MCF 10A (cell line): ENCODE results near the gene CORO1A. TPM values are rescaled to one million over a fixed set of nuclear protein-coding genes. Genes with fewer than 3 reads are reported as not detected.
"Not testable (repeated sequence)": the region's sequence is repeated elsewhere in the genome, so short reads cannot be mapped to it uniquely, and the experiment has no call there.

Experiments used
- BruUV-seq: library from RNA; stranded (reverse); fragments of 400-500 nt; replicated peaks from 2 replicates; lab custom pipeline; 2021; lab: Mats Ljungman, UMichigan
- CTCF ChIA-PET: fragments of 300-600 bp; sonication (Branson Sonifier 250); formaldehyde crosslinking; extraction: SDS; loops from one replicate; lab custom pipeline; 2021; ENCODE audit warnings: antibody characterized with exemption, inconsistent platforms; lab: Yijun Ruan, JAX
- POLR2A ChIA-PET: fragments of 300-600, 350-650 bp; sonication (Branson Sonifier 250); formaldehyde crosslinking; extraction: SDS; loops from one replicate; lab custom pipeline; 2020; ENCODE audit warnings: antibody characterized with exemption, inconsistent platforms; lab: Yijun Ruan, JAX
- DNase-seq: peaks from one replicate; pipeline ENCODE4 v3.0.0-alpha.2; 2018; ENCODE audit not compliant: unreplicated experiment
- H3K27ac Mint-ChIP-seq: one replicate; pipeline ENCODE4 v1.8.0; 2022; ENCODE audit warnings: mild to moderate bottlenecking, low read depth, mixed read lengths; ENCODE audit not compliant: unreplicated experiment
- H3K27me3 Mint-ChIP-seq: one replicate; pipeline ENCODE4 v1.8.0; 2022; ENCODE audit warnings: mixed read lengths; ENCODE audit not compliant: insufficient read depth, unreplicated experiment
- H3K36me3 Mint-ChIP-seq: one replicate; pipeline ENCODE4 v1.8.0; 2022; ENCODE audit warnings: mild to moderate bottlenecking, moderate library complexity, mixed read lengths; ENCODE audit not compliant: insufficient read depth, unreplicated experiment
- H3K4me1 Mint-ChIP-seq: one replicate; pipeline ENCODE4 v1.8.0; 2022; ENCODE audit warnings: mixed read lengths; ENCODE audit not compliant: insufficient read depth, unreplicated experiment
- H3K4me3 Mint-ChIP-seq: one replicate; pipeline ENCODE4 v1.8.0; 2022; ENCODE audit warnings: mild to moderate bottlenecking, moderate library complexity, mixed read lengths; ENCODE audit not compliant: unreplicated experiment
- H3K9me3 Mint-ChIP-seq: one replicate; pipeline ENCODE4 v1.8.0; 2022; ENCODE audit warnings: mixed read lengths; ENCODE audit not compliant: unreplicated experiment
- CTCF ChIP-seq: fragments of 200-600 bp; IDR thresholded peaks from one replicate; pipeline ENCODE4 v1.8.0; 2022; ENCODE audit warnings: antibody characterized with exemption, mild to moderate bottlenecking; ENCODE audit not compliant: unreplicated experiment
- intact Hi-C: fragments of 100-400 bp; cut with micrococcal nuclease; formaldehyde crosslinking; loops from 2 replicates; pipeline ENCODE4 v1.14.1; 2022
- total RNA-seq: library from RNA; stranded (reverse); gene quantifications from 2 replicates; pipeline ENCODE4 v1.2.3, GENCODE V29; 2022

CORO1A gene
- total RNA-seq, 1 experiment from 2014 or later, result 1.9 TPM

- ChIA-PET CTCF (interaction anchor here (0.6 kb wide), 1 partner anchor 81 kb away, joined by 3 read pairs; the partner anchor contains the start of gene TBX6), POLR2A (no interaction called here)
- no peaks in the 10 kb centered on the region for H3K36me3 Mint-ChIP-seq
- no peak overlapping the region for H3K4me3 Mint-ChIP-seq
- H3K27me3 Mint-ChIP-seq, result no peaks in the 10 kb centered on the region
- peak overlapping the region; percentile 35 for H3K27ac Mint-ChIP-seq
- BruUV-seq, result no TSS peak
- intact Hi-C loops, result no loop called here
- no peak for DNase-seq
- no peaks in the 10 kb centered on the region for H3K9me3 Mint-ChIP-seq
- no peaks in the 10 kb centered on the region for H3K4me1 Mint-ChIP-seq
- no peak for TF ChIP-seq CTCF
Observed at GRCh38 chr16:30173054-30173453, 10.3 kb upstream of the CORO1A start.

- not testable (repeated sequence) for H3K27me3 Mint-ChIP-seq, BruUV-seq, H3K36me3 Mint-ChIP-seq
Observed at GRCh38 chr16:30176876-30177275, 6.5 kb upstream of the CORO1A start.

GRCh38 chr16:30179195-30179594 lies 4.2 kb upstream of the CORO1A start:
- ChIA-PET CTCF (interaction anchor here (0.6 to 1.2 kb wide), 3 partner anchors 62 to 232 kb away, joined by 3 read pairs; no protein-coding TSS in a partner anchor), POLR2A (no interaction called here)
- TF ChIP-seq CTCF, result no peak
- BruUV-seq, result no TSS peak
- H3K27ac Mint-ChIP-seq, result no peak overlapping the region
- H3K4me1 Mint-ChIP-seq, result no peaks in the 10 kb centered on the region
- no peaks in the 10 kb centered on the region for H3K27me3 Mint-ChIP-seq
- H3K36me3 Mint-ChIP-seq, result no peaks in the 10 kb centered on the region
- intact Hi-C loops, result no loop called here
- no peaks in the 10 kb centered on the region for H3K9me3 Mint-ChIP-seq
- no peak for DNase-seq
- H3K4me3 Mint-ChIP-seq, result no peak overlapping the region

More at GRCh38 chr16:30176876-30177275, 6.5 kb upstream of the CORO1A start:
- DNase-seq, POLR2A ChIA-PET, H3K27ac Mint-ChIP-seq, H3K9me3 Mint-ChIP-seq, H3K4me3 Mint-ChIP-seq, H3K4me1 Mint-ChIP-seq, intact Hi-C loops: not testable (repeated sequence)
- CTCF ChIA-PET, result interaction anchor here (0.7 kb wide), 1 partner anchor 59 kb away, joined by 3 read pairs; no protein-coding TSS in a partner anchor

- Mint-ChIP-seq H3K27ac (no peak overlapping the region), H3K36me3 (no peaks in the 10 kb centered on the region), H3K4me3 (no peak overlapping the region), H3K27me3 (no peaks in the 10 kb centered on the region), H3K9me3 (no peaks in the 10 kb centered on the region), H3K4me1 (no peaks in the 10 kb centered on the region)
- no peak for DNase-seq
- ChIA-PET CTCF (interaction anchor here (0.6 kb wide), 1 partner anchor 129 kb away, joined by 4 read pairs; no protein-coding TSS in a partner anchor), POLR2A (interaction anchor here (0.7 kb wide), 1 partner anchor 125 kb away, joined by 3 read pairs; no protein-coding TSS in a partner anchor)
- TF ChIP-seq CTCF, result no peak
- BruUV-seq, result no TSS peak
- intact Hi-C loops, result no loop called here
Observed at GRCh38 chr16:30179931-30180330, 3.5 kb upstream of the CORO1A start.
